Thyroid gland (tissue), 4 donors: Measurements from ENCODE around the gene CDHR1. TPM values are rescaled to one million over a fixed set of nuclear protein-coding genes. Genes with fewer than 3 reads are reported as not detected.
A peak's percentile ranks its signal among the peaks of the same experiment; 100 is the strongest.

Source experiments
- DNase-seq, 2 donors: peaks; one replicate each; pipeline ENCODE4 v3.0.0-alpha.2; 2019
- H3K27ac ChIP-seq, 3 donors: fragments of 200-600 bp; sonication (generic); 1 replicate in 2 of 3; 2 replicates in 1 of 3; pipeline ENCODE4 v1.5.1; 2016 to 2019; ENCODE audit warnings: mild to moderate bottlenecking in 1 of 3, moderate library complexity in 1 of 3
- H3K27me3 ChIP-seq: fragments of 200-600 bp; sonication (generic); one replicate; pipeline ENCODE4 v1.5.1; 2019
- H3K36me3 ChIP-seq, 2 donors: fragments of 200-600 bp; sonication (generic); one replicate each; pipeline ENCODE4 v1.5.1; 2016 to 2019
- H3K4me1 ChIP-seq, 2 donors: fragments of 200-600 bp; sonication (generic); one replicate each; pipeline ENCODE4 v1.5.1; 2017 to 2019
- H3K4me3 ChIP-seq, 3 donors: fragments of 200-600 bp; sonication (generic); replicated peaks in 1 of 3; 1 replicate in 2 of 3; 2 replicates in 1 of 3; pipeline ENCODE4 v1.5.1; 2016; ENCODE audit warnings: mild to moderate bottlenecking in 1 of 3
- H3K9me3 ChIP-seq: fragments of 200-600 bp; sonication (generic); one replicate; pipeline ENCODE4 v1.5.1; 2017
- POLR2A ChIP-seq, 2 donors: fragments of 450-650 bp; IDR thresholded peaks; one replicate each; pipeline ENCODE4 v1.6.1; 2017; ENCODE audit warnings: antibody characterized with exemption in 2 of 2, mild to moderate bottlenecking in 2 of 2, moderate library complexity in 1 of 2
- WGBS, 2 donors: methylation state at CpG; one replicate each; pipeline ENCODE4 v1.1.5; 2017; 5-methylcytosine and 5-hydroxymethylcytosine counted together
- intact Hi-C: fragments of 100-400 bp; cut with DNase I; formaldehyde crosslinking; loops from one replicate; pipeline ENCODE4 v1.15.1; 2023
- total RNA-seq, 4 donors: library from RNA; depleted of rRNA; stranded (reverse); fragments of >200 nt; gene quantifications; one replicate each; pipeline ENCODE4 v1.2.3, GENCODE V29; 2016
- TF ChIP-seq, protein P1 (sequence below), 6 experiments: fragments of 200-600 bp in 3 of 6; fragments of 450-650 bp in 3 of 6; sonication (generic) in 3 of 6; IDR thresholded peaks; one replicate each; pipeline ENCODE4 v1.5.1; 2016 to 2019; ENCODE audit warnings: antibody characterized with exemption in 6 of 6, mild to moderate bottlenecking in 2 of 6, inconsistent platforms in 1 of 6, moderate library complexity in 1 of 6

Gene CDHR1
- total RNA-seq, 4 donors from 2014 or later = 0.17 TPM; not detected in 3

DNA sequence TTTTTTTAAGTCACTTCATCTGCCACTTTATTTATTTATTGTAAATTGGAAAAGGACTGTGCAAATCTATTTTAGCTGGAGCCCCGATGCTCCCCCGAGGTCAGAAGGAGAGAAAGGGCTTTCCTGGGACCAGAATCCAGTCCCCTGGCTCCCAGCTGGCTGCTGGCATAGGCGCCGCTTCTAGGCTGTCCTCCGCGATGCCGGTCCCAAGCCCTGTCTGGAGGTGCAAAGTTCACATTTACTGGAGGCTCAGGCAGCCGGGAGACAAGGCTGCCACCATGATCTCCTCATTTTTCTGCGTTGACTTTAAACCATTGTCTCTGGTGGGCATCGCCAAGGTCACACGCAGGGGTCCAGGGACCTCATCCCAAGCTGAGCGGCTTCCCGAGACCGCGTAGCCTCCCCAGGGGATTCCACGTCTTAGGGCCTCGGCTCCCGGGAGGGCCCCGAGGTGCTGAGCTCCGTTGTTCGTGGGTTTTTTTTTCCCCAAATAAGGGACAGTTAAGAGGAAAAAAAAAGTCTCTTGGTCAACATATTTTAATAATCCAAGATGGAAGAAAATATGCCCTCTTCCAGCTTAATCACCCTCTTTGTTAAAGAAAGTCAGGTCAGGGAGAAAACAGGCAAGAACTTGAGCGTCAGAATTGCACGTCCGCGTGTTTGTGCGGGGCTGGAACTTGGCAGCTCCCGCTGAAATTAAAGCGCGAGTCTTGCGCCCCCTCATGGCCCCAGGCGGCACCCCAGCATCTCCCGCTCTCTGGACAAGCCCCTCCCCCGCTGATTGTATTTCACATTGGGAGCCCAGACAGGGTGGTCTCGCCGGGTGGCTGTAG, 62.4 kb downstream of the CDHR1 start:
- Histone ChIP-seq H3K4me3 (no peak overlapping the region), H3K9me3 (no peaks in the 10 kb centered on the region), H3K27me3 (no peaks in the 10 kb centered on the region), H3K4me1 (no peaks in the 10 kb centered on the region), H3K27ac (no peak overlapping the region), H3K36me3 (no peaks in the 10 kb centered on the region)
- TF ChIP-seq, protein P1, sequence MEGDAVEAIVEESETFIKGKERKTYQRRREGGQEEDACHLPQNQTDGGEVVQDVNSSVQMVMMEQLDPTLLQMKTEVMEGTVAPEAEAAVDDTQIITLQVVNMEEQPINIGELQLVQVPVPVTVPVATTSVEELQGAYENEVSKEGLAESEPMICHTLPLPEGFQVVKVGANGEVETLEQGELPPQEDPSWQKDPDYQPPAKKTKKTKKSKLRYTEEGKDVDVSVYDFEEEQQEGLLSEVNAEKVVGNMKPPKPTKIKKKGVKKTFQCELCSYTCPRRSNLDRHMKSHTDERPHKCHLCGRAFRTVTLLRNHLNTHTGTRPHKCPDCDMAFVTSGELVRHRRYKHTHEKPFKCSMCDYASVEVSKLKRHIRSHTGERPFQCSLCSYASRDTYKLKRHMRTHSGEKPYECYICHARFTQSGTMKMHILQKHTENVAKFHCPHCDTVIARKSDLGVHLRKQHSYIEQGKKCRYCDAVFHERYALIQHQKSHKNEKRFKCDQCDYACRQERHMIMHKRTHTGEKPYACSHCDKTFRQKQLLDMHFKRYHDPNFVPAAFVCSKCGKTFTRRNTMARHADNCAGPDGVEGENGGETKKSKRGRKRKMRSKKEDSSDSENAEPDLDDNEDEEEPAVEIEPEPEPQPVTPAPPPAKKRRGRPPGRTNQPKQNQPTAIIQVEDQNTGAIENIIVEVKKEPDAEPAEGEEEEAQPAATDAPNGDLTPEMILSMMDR (IDR thresholded peaks at IDR 0.05) = peak in 5 of 6 experiments; percentile 17 to 66 (median 41)
- TF ChIP-seq POLR2A (IDR thresholded peaks at IDR 0.05) = no peak
- WGBS, 2 donors = 42 to 45% methylated on average over 29 to 35 of the region's 35 CpGs
- intact Hi-C loops = no loop called here
- DNase-seq = peak; percentile 48 to 52

DNA sequence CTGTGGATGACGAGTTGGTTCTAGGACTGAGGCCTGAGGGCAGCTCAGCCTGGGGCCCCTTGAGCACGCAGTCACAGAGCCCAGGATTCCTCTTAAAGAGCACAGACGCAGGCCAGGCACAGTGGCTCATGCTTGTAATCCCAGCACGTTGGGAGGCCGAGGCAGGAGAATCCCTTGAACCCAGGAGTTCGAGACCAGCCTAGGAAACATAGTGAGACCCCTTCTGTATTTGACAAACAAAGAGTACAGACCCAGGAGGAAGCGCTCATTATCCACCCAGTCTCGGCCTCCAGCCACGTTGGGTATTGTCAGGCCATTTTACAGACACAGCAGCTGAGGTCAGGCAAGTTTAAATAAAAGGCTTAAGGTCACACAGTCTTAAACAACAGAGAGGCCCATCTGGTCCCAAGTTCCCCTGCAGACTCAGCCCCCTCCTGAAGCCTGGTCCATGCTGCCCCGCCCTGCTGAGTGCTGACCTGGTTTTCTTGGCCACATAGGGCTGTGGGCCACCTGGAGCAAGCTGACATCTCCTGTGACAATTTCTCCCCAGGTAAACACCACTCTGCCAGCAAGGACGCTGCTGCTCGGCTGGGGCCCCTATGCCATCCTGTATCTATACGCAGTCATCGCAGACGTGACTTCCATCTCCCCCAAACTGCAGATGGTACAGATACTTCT, 63.1 kb downstream of the CDHR1 start:
- Histone ChIP-seq H3K9me3 (no peaks in the 10 kb centered on the region), H3K27ac (no peak overlapping the region), H3K4me3 (no peak overlapping the region), H3K27me3 (no peaks in the 10 kb centered on the region), H3K36me3 (no peaks in the 10 kb centered on the region), H3K4me1 (no peaks in the 10 kb centered on the region)
- no peak for DNase-seq
- 79 to 89% methylated on average over 9 to 15 of the region's 15 CpGs for WGBS, 2 donors
- TF ChIP-seq, protein P1 (IDR thresholded peaks at IDR 0.05) = no peak
- TF ChIP-seq POLR2A (IDR thresholded peaks at IDR 0.05) = no peak
- intact Hi-C loops = no loop called here

DNA sequence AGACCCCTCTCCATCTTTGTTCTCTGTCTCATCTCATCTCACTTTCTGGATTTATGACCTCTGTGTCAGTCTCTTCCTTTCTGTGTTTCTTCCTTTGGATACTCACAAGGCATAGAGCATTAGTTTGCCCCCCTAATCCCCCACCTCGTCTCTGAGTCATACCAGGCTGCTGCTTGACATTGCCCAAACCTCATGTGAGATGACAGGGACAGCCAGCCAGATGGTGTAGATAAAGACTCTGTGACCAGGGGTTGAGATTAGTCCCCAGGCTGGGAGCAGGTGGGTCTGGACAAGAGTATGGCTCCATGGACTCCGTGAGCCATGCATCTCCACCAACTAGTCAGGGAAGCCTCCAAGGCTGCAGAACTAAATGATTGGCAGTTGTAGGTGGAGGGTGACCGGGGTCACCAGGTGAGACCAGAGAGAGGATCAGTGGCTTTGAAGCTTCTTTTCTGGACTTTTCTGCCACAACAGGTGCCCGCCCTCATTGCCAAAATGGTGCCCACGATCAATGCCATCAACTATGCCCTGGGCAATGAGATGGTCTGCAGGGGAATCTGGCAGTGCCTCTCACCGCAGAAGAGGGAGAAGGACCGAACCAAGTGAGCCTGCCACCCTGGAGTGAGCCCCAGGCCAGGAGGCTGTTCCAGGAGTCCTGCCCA, 63.8 kb downstream of the CDHR1 start:
- TF ChIP-seq POLR2A (IDR thresholded peaks at IDR 0.05) = no peak
- TF ChIP-seq, protein P1 (IDR thresholded peaks at IDR 0.05) = no peak
- Histone ChIP-seq H3K4me3 (no peak overlapping the region), H3K27me3 (no peaks in the 10 kb centered on the region), H3K9me3 (no peaks in the 10 kb centered on the region), H3K36me3 (no peaks in the 10 kb centered on the region), H3K4me1 (no peaks in the 10 kb centered on the region), H3K27ac (no peak overlapping the region)
- intact Hi-C loops = no loop called here
- WGBS, 2 donors = 81 to 85% methylated on average over 7 of the region's 7 CpGs
- DNase-seq = no peak

DNA sequence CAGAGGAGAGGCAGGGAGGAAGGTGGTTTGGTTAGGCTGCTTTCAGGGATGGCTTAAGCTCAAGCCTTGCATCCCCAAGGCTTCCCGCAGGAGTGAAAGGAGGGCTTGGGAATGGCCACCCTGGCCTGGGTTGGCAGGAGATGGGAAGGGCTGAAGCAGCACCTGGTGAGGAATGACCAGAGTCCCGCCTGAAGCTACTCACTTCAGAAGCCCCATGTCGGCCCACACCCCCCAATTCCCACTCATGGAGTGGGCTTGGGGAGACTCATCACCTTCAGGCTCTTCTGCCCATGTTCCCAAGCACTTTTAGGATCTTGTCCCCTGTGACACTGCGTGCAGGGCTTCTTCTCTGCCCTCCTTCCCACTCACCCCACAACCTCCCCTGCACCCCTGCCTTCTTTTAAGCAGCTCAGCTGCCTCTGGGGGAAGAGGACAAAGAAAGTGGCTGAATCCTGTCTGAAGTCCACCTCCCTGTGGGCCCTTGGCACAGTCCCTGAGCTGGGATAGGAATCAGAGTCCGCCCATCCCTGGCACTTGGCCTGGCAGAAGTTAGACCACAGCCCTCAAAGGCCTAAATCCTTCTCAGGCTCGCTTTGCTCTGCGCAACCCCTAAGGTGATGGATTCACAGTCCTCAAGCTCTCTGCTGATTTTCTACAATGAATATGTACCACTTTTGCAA, 67.0 kb downstream of the CDHR1 start:
- intact Hi-C loops = no loop called here
- Histone ChIP-seq H3K27me3 (no peaks in the 10 kb centered on the region), H3K4me3 (no peak overlapping the region), H3K36me3 (no peaks in the 10 kb centered on the region), H3K4me1 (no peaks in the 10 kb centered on the region), H3K27ac (no peak overlapping the region), H3K9me3 (no peaks in the 10 kb centered on the region)
- no peak for DNase-seq
- TF ChIP-seq POLR2A (IDR thresholded peaks at IDR 0.05) = no peak
- 84% methylated on average over 7 of the region's 7 CpGs for WGBS, 2 donors

DNA sequence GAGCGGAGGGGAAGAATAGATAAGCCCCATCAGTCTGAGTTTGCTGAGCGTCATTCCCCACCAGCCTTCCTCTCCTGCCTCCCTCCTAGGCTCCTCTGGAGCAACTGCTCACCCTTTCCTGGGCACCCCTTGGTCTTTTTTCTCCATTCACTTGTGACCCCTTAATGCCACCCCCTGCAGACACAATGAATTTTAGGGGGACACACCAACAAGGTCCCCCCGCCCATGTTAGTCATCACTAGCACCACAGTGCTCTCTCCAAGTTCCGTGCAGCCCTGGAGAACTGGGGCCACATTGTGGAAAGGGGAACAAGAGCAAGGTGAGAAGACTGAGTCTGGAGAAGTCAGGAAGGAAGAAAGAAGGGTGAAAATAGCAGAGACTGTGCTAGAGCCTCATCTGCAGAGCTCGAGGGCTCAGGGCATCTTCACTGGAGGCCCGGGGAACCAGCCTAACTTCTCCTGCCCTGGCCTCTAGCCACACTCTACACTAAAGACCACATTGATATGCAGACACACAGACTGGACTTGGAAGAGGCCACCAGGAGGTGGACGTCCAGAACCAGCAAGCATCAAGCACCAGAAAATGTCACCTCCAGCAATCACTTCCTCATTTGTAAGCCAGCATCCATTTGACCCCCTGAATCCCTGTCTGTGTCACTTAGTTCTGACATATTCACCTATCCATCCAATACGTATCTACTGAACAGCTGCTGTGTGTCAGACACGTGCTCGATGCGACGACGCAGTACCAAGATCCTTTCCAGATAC, 68.0 kb downstream of the CDHR1 start:
- Histone ChIP-seq H3K36me3 (no peaks in the 10 kb centered on the region), H3K4me3 (no peak overlapping the region), H3K4me1 (no peaks in the 10 kb centered on the region), H3K27ac (no peak overlapping the region), H3K9me3 (no peaks in the 10 kb centered on the region), H3K27me3 (no peaks in the 10 kb centered on the region)
- DNase-seq = no peak
- intact Hi-C loops = no loop called here
- TF ChIP-seq, protein P1 (IDR thresholded peaks at IDR 0.05) = no peak
- TF ChIP-seq POLR2A (IDR thresholded peaks at IDR 0.05) = no peak
- WGBS, 2 donors = 83 to 85% methylated on average over 13 of the region's 13 CpGs
